Muscle layer of duodenum (tissue), 2 donors: Measurements from ENCODE around the gene SIK2.

Experiments used
- H3K27ac ChIP-seq: one replicate; pipeline ENCODE4 v1.7.0; 2013; ENCODE audit warnings: mild to moderate bottlenecking, low read length
- H3K27me3 ChIP-seq: one replicate; pipeline ENCODE4 v1.7.0; 2013; ENCODE audit warnings: low read depth, mild to moderate bottlenecking, control low read depth, low read length
- H3K36me3 ChIP-seq, 2 donors: one replicate each; pipeline ENCODE4 v1.7.0; 2013; ENCODE audit warnings: low read length in 2 of 2, control low read depth in 1 of 2, mild to moderate bottlenecking in 1 of 2; ENCODE audit not compliant: insufficient read depth in 2 of 2, control insufficient read depth in 1 of 2
- H3K4me1 ChIP-seq, 2 donors: one replicate each; pipeline ENCODE4 v1.7.0; 2013; ENCODE audit warnings: low read length in 2 of 2, mild to moderate bottlenecking in 2 of 2, control low read depth in 1 of 2, moderate library complexity in 1 of 2; ENCODE audit not compliant: insufficient read depth in 2 of 2, control insufficient read depth in 1 of 2
- H3K4me3 ChIP-seq, 2 donors: one replicate each; pipeline ENCODE4 v1.7.0; 2013; ENCODE audit warnings: low read length in 2 of 2, low read depth in 1 of 2, mild to moderate bottlenecking in 1 of 2
- H3K9me3 ChIP-seq, 2 donors: one replicate each; pipeline ENCODE4 v1.7.0; 2013; ENCODE audit warnings: low read length in 2 of 2, control low read depth in 1 of 2, mild to moderate bottlenecking in 1 of 2; ENCODE audit not compliant: control insufficient read depth in 1 of 2
- donor health status: healthy.

SIK2 gene

DNA sequence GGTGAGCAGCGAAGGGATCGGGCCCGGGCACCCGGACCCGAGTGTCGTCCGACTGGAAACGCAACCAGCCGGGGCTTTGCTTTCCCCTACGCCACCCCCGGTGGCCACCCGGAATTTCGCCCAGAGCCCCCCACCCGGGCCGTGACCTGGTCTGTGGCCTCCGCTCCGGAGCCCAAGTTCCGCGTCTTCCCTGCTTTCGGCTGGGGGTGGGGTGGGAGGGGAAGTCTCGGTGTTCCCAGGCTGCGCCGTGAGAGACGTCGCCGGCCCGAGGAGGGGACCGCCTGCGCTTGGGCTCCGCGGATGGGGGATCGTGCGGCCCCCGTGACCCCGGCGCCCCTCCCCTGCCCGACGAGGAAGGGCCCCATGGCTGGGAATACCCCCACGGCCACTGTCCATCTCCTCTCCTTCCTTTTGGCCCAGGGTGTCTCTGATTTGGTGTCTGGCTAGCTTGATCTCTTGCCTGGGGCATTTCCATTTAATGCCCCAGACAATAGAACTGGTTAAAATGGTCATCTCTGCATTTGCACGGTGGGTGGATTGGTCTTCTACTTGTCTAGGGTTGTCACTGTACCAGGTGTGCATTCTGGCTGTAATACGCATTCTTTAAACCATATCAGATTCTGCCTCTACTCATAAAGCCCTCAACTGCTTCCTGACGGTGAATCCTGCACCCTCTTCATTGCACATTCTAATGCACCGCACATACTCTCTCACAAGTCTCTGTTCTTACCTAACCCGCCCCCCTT, 789 bp downstream of the SIK2 start:
- H3K4me1 ChIP-seq, result peaks cover 5 to 8% of the 10 kb centered on the region in 2 donors
- H3K9me3 ChIP-seq, result no peaks in the 10 kb centered on the region
- H3K27me3 ChIP-seq, result no peaks in the 10 kb centered on the region
- no peaks in the 10 kb centered on the region for H3K36me3 ChIP-seq
- H3K27ac ChIP-seq, result peak overlapping the region; percentile 70
- peak overlapping the region; percentile 81 to 85 for H3K4me3 ChIP-seq

DNA sequence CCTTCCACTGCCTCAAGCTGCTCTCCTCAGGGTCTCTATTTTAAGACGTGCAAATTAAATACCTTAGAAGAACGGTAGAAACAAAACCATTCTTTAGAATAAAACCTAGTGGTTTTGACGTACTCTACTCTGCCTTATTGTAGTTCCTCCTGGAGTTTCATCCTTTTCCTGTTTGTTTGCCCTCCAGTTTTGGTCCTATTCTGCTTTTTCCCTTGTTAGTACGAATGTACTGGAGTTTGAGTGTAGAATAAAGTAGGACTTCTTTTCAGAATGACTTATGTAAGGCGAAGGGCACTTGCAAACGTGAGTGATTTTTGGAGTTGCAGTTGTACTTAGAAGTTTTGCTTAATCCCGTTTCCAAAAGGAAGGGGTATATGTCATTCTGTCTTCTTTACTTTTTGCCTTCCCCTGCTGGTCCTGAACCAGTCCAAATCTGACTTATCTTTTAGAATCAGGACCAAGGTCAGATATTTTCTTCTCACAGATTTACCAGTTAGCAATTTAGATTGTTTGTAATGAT, 1.4 kb downstream of the SIK2 start:
- Histone ChIP-seq H3K36me3 (no peaks in the 10 kb centered on the region), H3K4me3 (peak overlapping the region; percentile 81 to 85), H3K9me3 (no peaks in the 10 kb centered on the region), H3K4me1 (peaks cover 5 to 8% of the 10 kb centered on the region in 2 donors), H3K27me3 (no peaks in the 10 kb centered on the region), H3K27ac (peak overlapping the region; percentile 70)

- Histone ChIP-seq H3K4me1 (peaks cover 5% of the 10 kb centered on the region in 2 donors), H3K27me3 (no peaks in the 10 kb centered on the region), H3K4me3 (peak overlapping the region; percentile 81 to 85), H3K9me3 (no peaks in the 10 kb centered on the region), H3K36me3 (no peaks in the 10 kb centered on the region), H3K27ac (peak overlapping the region; percentile 70)
Measured at GRCh38 chr11:111604392-111605009, 2.3 kb downstream of the SIK2 start.

- no peak overlapping the region for H3K27ac ChIP-seq
- no peak overlapping the region for H3K4me3 ChIP-seq
- H3K27me3 ChIP-seq, result no peaks in the 10 kb centered on the region
- H3K9me3 ChIP-seq, result no peaks in the 10 kb centered on the region
- no peaks in the 10 kb centered on the region for H3K36me3 ChIP-seq
- peaks cover 5% of the 10 kb centered on the region in 2 donors for H3K4me1 ChIP-seq
Measured at GRCh38 chr11:111605681-111606080, 3.4 kb downstream of the SIK2 start.

GRCh38 chr11:111606986-111607385, 4.7 kb downstream of the SIK2 start:
- no peaks in the 10 kb centered on the region for H3K27me3 ChIP-seq
- no peak overlapping the region for H3K4me3 ChIP-seq
- peaks cover 2 to 5% of the 10 kb centered on the region in 2 donors for H3K4me1 ChIP-seq
- H3K36me3 ChIP-seq, result no peaks in the 10 kb centered on the region
- no peaks in the 10 kb centered on the region for H3K9me3 ChIP-seq
- no peak overlapping the region for H3K27ac ChIP-seq

- no peaks in the 10 kb centered on the region for H3K27me3 ChIP-seq
- H3K36me3 ChIP-seq, result no peaks in the 10 kb centered on the region
- H3K4me1 ChIP-seq, result peaks cover 5 to 6% of the 10 kb centered on the region in 2 donors
- no peak overlapping the region for H3K27ac ChIP-seq
- no peak overlapping the region for H3K4me3 ChIP-seq
- no peaks in the 10 kb centered on the region for H3K9me3 ChIP-seq
Measured at GRCh38 chr11:111607751-111608150, 5.5 kb downstream of the SIK2 start.

DNA sequence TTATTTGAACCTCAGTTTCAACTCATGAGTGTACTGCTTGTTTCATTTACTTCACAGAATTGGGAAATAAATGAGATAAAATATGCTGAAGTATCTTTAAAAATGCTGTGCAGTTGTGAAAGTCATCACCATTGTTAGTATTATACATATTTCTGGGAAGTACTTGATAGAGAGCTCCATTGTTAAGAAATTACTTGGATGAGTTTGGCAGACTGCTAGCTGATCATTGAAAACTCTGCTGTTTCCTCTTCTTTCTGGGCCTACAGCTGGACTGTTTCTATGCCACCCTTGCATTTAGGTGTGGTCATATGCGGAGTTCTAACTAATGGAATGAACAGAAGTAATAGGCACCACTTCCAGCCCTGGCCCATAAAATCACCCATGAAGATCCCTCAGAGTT, 10.0 kb downstream of the SIK2 start:
- H3K27me3 ChIP-seq, result no peaks in the 10 kb centered on the region
- H3K4me1 ChIP-seq, result peaks cover 0 to 6% of the 10 kb centered on the region in 2 donors
- no peak overlapping the region for H3K4me3 ChIP-seq
- H3K9me3 ChIP-seq, result no peaks in the 10 kb centered on the region
- peaks cover 0 to under 1% of the 10 kb centered on the region in 2 donors for H3K36me3 ChIP-seq
- peak overlapping the region; percentile 31 for H3K27ac ChIP-seq

DNA sequence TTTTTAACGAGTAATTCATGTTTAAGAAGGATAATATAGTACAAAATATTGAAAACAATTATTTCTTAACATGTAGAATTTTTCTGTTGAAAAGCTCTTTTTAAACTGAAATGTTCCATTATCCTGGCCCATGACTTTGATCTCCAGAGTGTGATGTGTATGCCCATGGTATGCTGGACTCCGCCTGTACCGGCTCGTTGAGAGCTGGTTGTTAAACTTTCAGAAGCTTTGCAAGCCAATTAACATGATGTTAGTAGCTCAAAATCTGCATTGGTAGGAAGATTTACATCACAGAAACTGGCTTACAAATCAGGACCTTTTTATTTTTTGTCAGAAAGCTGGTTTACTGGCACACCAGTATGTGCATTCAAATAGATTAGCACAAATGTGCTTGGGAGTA, 15.0 kb downstream of the SIK2 start:
- no peak overlapping the region for H3K27ac ChIP-seq
- peaks cover 6 to 16% of the 10 kb centered on the region in 2 donors for H3K36me3 ChIP-seq
- peaks cover 0 to 2% of the 10 kb centered on the region in 2 donors for H3K4me1 ChIP-seq
- H3K9me3 ChIP-seq, result no peaks in the 10 kb centered on the region
- H3K4me3 ChIP-seq, result no peak overlapping the region
- H3K27me3 ChIP-seq, result no peaks in the 10 kb centered on the region

GRCh38 chr11:111620518-111620917, 18.3 kb downstream of the SIK2 start:
- Histone ChIP-seq H3K36me3 (peaks cover 18 to 29% of the 10 kb centered on the region in 2 donors), H3K4me1 (no peaks in the 10 kb centered on the region), H3K4me3 (no peak overlapping the region), H3K27ac (no peak overlapping the region), H3K9me3 (no peaks in the 10 kb centered on the region), H3K27me3 (no peaks in the 10 kb centered on the region)

DNA sequence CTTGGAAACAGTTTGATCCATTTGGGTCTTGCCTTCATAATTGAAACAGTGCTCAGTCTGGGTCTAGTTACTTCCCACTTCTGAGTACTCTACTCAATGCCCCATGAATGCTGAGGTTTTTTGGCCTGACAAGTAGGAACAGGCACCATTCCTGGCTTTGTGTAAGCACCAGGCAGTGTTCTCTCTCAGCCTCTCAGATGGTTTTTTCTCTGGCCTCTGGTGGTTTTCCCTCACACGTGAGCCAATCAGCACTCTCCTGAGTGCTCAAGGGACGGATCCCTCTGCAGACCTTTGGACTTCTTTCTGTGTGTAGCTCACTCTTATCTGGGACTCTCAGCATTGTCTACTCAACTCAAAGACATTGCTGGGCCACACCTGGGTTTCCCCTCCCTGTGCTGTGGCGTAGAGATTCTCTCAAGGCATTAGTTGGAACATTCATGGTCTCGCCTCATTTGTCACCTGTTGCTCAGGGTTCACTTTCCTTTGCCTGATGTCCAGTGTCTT, 21.3 kb downstream of the SIK2 start:
- Histone ChIP-seq H3K27ac (no peak overlapping the region), H3K4me3 (no peak overlapping the region), H3K27me3 (no peaks in the 10 kb centered on the region), H3K9me3 (no peaks in the 10 kb centered on the region), H3K36me3 (peaks cover 18% of the 10 kb centered on the region in 2 donors), H3K4me1 (peaks cover 0 to under 1% of the 10 kb centered on the region in 2 donors)

DNA sequence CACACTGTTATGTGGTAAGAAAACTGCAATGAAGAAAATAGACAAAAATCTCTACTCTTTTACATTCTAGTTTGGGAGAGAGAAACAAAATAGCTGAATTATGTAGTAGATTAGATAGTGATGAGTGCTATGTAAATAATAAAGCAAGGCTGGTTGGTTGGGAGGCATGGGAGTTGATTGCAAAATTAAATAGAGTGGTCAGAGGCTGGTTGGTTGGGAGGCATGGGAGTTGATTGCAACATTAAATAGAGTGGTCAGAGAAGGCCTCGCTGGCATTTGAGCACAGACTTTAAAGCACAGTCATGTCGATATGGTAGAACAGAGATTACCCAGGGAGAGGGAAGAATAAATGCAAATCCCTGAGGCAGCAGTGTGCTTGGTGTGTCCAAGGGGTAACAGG, 22.4 kb downstream of the SIK2 start:
- Histone ChIP-seq H3K27ac (no peak overlapping the region), H3K9me3 (no peaks in the 10 kb centered on the region), H3K27me3 (no peaks in the 10 kb centered on the region), H3K4me1 (peaks cover 0 to 4% of the 10 kb centered on the region in 2 donors), H3K36me3 (peaks cover 18% of the 10 kb centered on the region in 2 donors), H3K4me3 (no peak overlapping the region)
